A549 (cell line): ENCODE measurements around the gene NSMF. TPM values are rescaled to one million over a fixed set of nuclear protein-coding genes. Genes with fewer than 3 reads are reported as not detected.

Experiments used
- ATAC-seq, 2 experiments: fragments of 200-7000 bp in 1 of 2; fragments of >200 bp in 1 of 2; cut with Nextera tagmentation in 1 of 2; cut with Tn5 transposase in 1 of 2; 3 replicates each; pipeline versions ENCODE4 v1.8.0 to v1.9.1; 2018 to 2020; ENCODE audit warnings: mild to moderate bottlenecking in 1 of 2, moderate library complexity in 1 of 2
- CTCF ChIA-PET: fragments of 300-600 bp; sonication (Branson Sonifier 250); formaldehyde crosslinking; extraction: SDS; loops from one replicate; lab custom pipeline; 2021; ENCODE audit warnings: antibody characterized with exemption, inconsistent platforms; lab: Yijun Ruan, JAX
- POLR2A ChIA-PET: fragments of 350-600 bp; formaldehyde crosslinking; extraction: SDS; loops from one replicate; lab custom pipeline; 2021; ENCODE audit warnings: antibody characterized with exemption, inconsistent platforms; lab: Yijun Ruan, JAX
- DNase-seq, 2 experiments: peaks; one replicate each; pipeline versions ENCODE4 v3.0.0 to v3.0.0-alpha.2; 2011 to 2016; ENCODE audit warnings: low read depth in 1 of 2, low spot score in 1 of 2
- FAIRE-seq: peaks from 2 replicates; lab custom pipeline; 2011; peaks lifted over from hg19 to GRCh38; lab: Jason Lieb, UNC
- H3K27ac ChIP-seq, 2 experiments: fragments of >200 bp; sonication (Bioruptor Twin); formaldehyde crosslinking; 3 replicates each; pipeline ENCODE4 v1.5.1; 2016 to 2017
- H3K4me1 ChIP-seq: fragments of >200 bp; sonication (Bioruptor Twin); formaldehyde crosslinking; 3 replicates; pipeline ENCODE4 v1.6.1; 2016
- H3K4me2 ChIP-seq: fragments of >200 bp; sonication (Bioruptor Twin); formaldehyde crosslinking; 3 replicates; pipeline ENCODE4 v1.6.1; 2016
- H3K4me3 ChIP-seq: fragments of >200 bp; sonication (Bioruptor Twin); formaldehyde crosslinking; 3 replicates; pipeline ENCODE4 v1.5.1; 2016
- H3K9me3 ChIP-seq: fragments of >200 bp; sonication (Bioruptor Twin); formaldehyde crosslinking; 3 replicates; pipeline ENCODE4 v1.6.1; 2016
- CHD2 ChIP-seq: fragments of 150-350 bp; IDR thresholded peaks from 2 replicates; pipeline ENCODE4 v1.6.1; 2014; ENCODE audit warnings: low read length; ENCODE audit not compliant: partially characterized antibody
- EHF ChIP-seq: fragments of 250-450 bp; sonication (Bioruptor Pico); IDR thresholded peaks from 2 replicates; pipeline ENCODE4 v1.5.0; 2020; ENCODE audit warnings: mild to moderate bottlenecking
- EHMT2 ChIP-seq: fragments of 200-600 bp; sonication (generic); IDR thresholded peaks from 2 replicates; pipeline ENCODE4 v1.6.1; 2016; ENCODE audit warnings: antibody characterized with exemption, low read depth, mild to moderate bottlenecking, moderate library complexity
- EP300 ChIP-seq, 2 experiments: fragments of >200 bp; sonication (Bioruptor Twin); formaldehyde crosslinking; IDR thresholded peaks; 2 replicates in 1 of 2; 3 replicates in 1 of 2; pipeline ENCODE4 v1.6.1; 2016 to 2017
- ESRRA ChIP-seq: fragments of 150-350 bp; IDR thresholded peaks from 2 replicates; pipeline ENCODE4 v1.6.1; 2014; ENCODE audit warnings: mild to moderate bottlenecking, low read length, borderline replicate concordance
- FOSL2 ChIP-seq, 2 experiments: fragments of 450-650 bp in 1 of 2; fragments of >200 bp in 1 of 2; sonication (Bioruptor Twin) in 1 of 2; formaldehyde crosslinking; IDR thresholded peaks; 2 replicates each; pipeline versions ENCODE4 v1.5.0 to v1.6.1; 2016 to 2020; ENCODE audit warnings: mild to moderate bottlenecking in 1 of 2, moderate library complexity in 1 of 2
- FOXS1 ChIP-seq: fragments of 250-450 bp; sonication (Bioruptor Pico); IDR thresholded peaks from 2 replicates; pipeline ENCODE4 v1.5.0; 2020; ENCODE audit warnings: mild to moderate bottlenecking, moderate library complexity
- HEYL ChIP-seq: fragments of 250-450 bp; sonication (Bioruptor Pico); IDR thresholded peaks from 2 replicates; pipeline ENCODE4 v1.8.0; 2021; ENCODE audit warnings: mild to moderate bottlenecking, moderate library complexity
- HOXA7 ChIP-seq: fragments of 250-450 bp; sonication (Bioruptor Pico); IDR thresholded peaks from 2 replicates; pipeline ENCODE4 v1.5.0; 2020; ENCODE audit warnings: mild to moderate bottlenecking, moderate library complexity
- HOXB13 ChIP-seq: fragments of 250-450 bp; sonication (Bioruptor Pico); IDR thresholded peaks from 2 replicates; pipeline ENCODE4 v1.5.0; 2020; ENCODE audit warnings: low read depth, mild to moderate bottlenecking, moderate library complexity
- HOXB5 ChIP-seq: fragments of 250-450 bp; sonication (Bioruptor Pico); IDR thresholded peaks from 2 replicates; pipeline ENCODE4 v1.5.0; 2020; ENCODE audit warnings: mild to moderate bottlenecking, moderate library complexity
- JUN ChIP-seq, 2 experiments: fragments of >200 bp; sonication (Bioruptor Twin); formaldehyde crosslinking; IDR thresholded peaks; 2 replicates in 1 of 2; 3 replicates in 1 of 2; pipeline ENCODE4 v1.6.1; 2016 to 2017
- JUNB ChIP-seq: fragments of >200 bp; sonication (Bioruptor Twin); formaldehyde crosslinking; IDR thresholded peaks from 2 replicates; pipeline ENCODE4 v1.6.1; 2016
- KDM5A ChIP-seq: fragments of 200-600 bp; sonication (generic); IDR thresholded peaks from 2 replicates; pipeline ENCODE4 v1.6.1; 2016; ENCODE audit warnings: antibody characterized with exemption, mild to moderate bottlenecking
- MAZ ChIP-seq: fragments of 150-350 bp; IDR thresholded peaks from 2 replicates; pipeline ENCODE4 v1.6.1; 2014; ENCODE audit warnings: antibody characterized with exemption, low read depth, low read length, borderline replicate concordance
- NFE2L2 ChIP-seq: fragments of 150-350 bp; conservative IDR thresholded peaks from 2 replicates; pipeline ENCODE4 v1.6.1; 2014; ENCODE audit warnings: low read length
- NR3C1 ChIP-seq: fragments of >200 bp; sonication (Bioruptor Twin); formaldehyde crosslinking; IDR thresholded peaks from 3 replicates; pipeline ENCODE4 v1.6.1; 2017
- PHF8 ChIP-seq: fragments of 200-600 bp; sonication (generic); IDR thresholded peaks from 2 replicates; pipeline ENCODE4 v1.6.1; 2016; ENCODE audit warnings: low read depth, mild to moderate bottlenecking, antibody characterized with exemption, moderate library complexity, borderline replicate concordance
- POLR2AphosphoS2 ChIP-seq: conservative IDR thresholded peaks from 2 replicates; pipeline ENCODE4 v1.6.1; 2012; ENCODE audit warnings: low read length, improper control_type of control experiment, inconsistent platforms
- RCOR1 ChIP-seq: fragments of 150-350 bp; IDR thresholded peaks from 2 replicates; pipeline ENCODE4 v1.6.1; 2014; ENCODE audit warnings: antibody characterized with exemption, low read length, low read depth
- RFX5 ChIP-seq: fragments of 450-650 bp; IDR thresholded peaks from 2 replicates; pipeline ENCODE4 v1.7.1; 2014; ENCODE audit warnings: antibody characterized with exemption, mild to moderate bottlenecking, moderate library complexity
- SREBF2 ChIP-seq: fragments of 450-650 bp; IDR thresholded peaks from 2 replicates; pipeline ENCODE4 v1.6.1; 2014; ENCODE audit warnings: mild to moderate bottlenecking, moderate library complexity
- TFCP2L1 ChIP-seq: fragments of 250-450 bp; sonication (Bioruptor Pico); IDR thresholded peaks from 2 replicates; pipeline ENCODE4 v1.5.0; 2021; ENCODE audit warnings: mild to moderate bottlenecking
- USF2 ChIP-seq: fragments of 450-650 bp; IDR thresholded peaks from 2 replicates; pipeline ENCODE4 v1.6.1; 2014; ENCODE audit warnings: antibody characterized with exemption
- ZC3H11A ChIP-seq: fragments of 450-650 bp; IDR thresholded peaks from 2 replicates; pipeline ENCODE4 v1.6.1; 2014; ENCODE audit warnings: antibody characterized with exemption, mild to moderate bottlenecking
- ZNF302 ChIP-seq: fragments of 250-450 bp; sonication (Bioruptor Pico); IDR thresholded peaks from 2 replicates; pipeline ENCODE4 v1.9.0; 2021; ENCODE audit warnings: inconsistent platforms, mild to moderate bottlenecking, moderate library complexity
- WGBS: methylation state at CpG from one replicate; pipeline ENCODE4 v1.1.6; 2017; ENCODE audit errors: missing lambda C conversion rate; 5-methylcytosine and 5-hydroxymethylcytosine counted together
- polyA plus RNA-seq, 4 experiments: library from polyadenylated mRNA; depleted of rRNA in 3 of 4; stranded (reverse); fragments of >200 nt; fragmentation: RNase III in 1 of 4; extraction: RNeasy Plus Mini Kit Qiagen cat#74134 plus additional on column Dnase treatment in 1 of 4; gene quantifications; 2 replicates in 3 of 4; 3 replicates in 1 of 4; pipeline ENCODE4 v1.2.3, GENCODE V29; 2011 to 2017
- TF ChIP-seq, protein P1 (sequence below): IDR thresholded peaks from 2 replicates; pipeline ENCODE4 v1.6.1; 2012
- TF ChIP-seq, protein P2 (sequence below): IDR thresholded peaks from 2 replicates; pipeline ENCODE4 v1.6.1; 2012; ENCODE audit warnings: low read depth, borderline replicate concordance
- TF ChIP-seq, protein P3 (sequence below): fragments of 250-450 bp; sonication (Bioruptor Pico); IDR thresholded peaks from 2 replicates; pipeline ENCODE4 v1.5.0; 2021; ENCODE audit warnings: mild to moderate bottlenecking, moderate library complexity, borderline replicate concordance

The NSMF gene
- polyA plus RNA-seq, 2 of the 4 experiments (the other 2 are of a cell fraction), result 16.0 to 29.2 TPM

- Histone ChIP-seq H3K9me3 (no peaks in the 10 kb centered on the region), H3K4me1 (peaks cover 13% of the 10 kb centered on the region), H3K4me3 (no peak overlapping the region), H3K27ac (peak overlapping the region; percentile 69 to 76), H3K4me2 (peak overlapping the region; percentile 69)
- FAIRE-seq, result no peak
- ChIA-PET CTCF (interaction anchor here (1.4 to 7.4 kb wide), 4 partner anchors 9 to 23 kb away, joined by 5 to 86 read pairs (median 8); partner anchors contain the start of genes EXD3 and NOXA1), POLR2A (no interaction called here)
- WGBS, result 37% methylated on average over 21 of the region's 42 CpGs
- peak; percentile 79 to 89 for ATAC-seq
- TF ChIP-seq POLR2AphosphoS2 (no peak), FOSL2 (IDR thresholded peaks at IDR 0.05) (peak; percentile 36; the same call in 1 of the 2 replicates), FOSL2 (CRISPR knock-in tag; IDR thresholded peaks at IDR 0.05) (peak; percentile 88)
- TF ChIP-seq, protein P1, sequence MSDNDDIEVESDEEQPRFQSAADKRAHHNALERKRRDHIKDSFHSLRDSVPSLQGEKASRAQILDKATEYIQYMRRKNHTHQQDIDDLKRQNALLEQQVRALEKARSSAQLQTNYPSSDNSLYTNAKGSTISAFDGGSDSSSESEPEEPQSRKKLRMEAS, result peak; percentile 44
- peak; percentile 77 to 96 for DNase-seq
Observed at GRCh38 chr9:137435980-137436760, 23.0 kb downstream of the NSMF start.

GRCh38 chr9:137435381-137435891 is 23.7 kb downstream of the NSMF start:
- 84% methylated on average over 13 of the region's 20 CpGs for WGBS
- DNase-seq (no peak), ATAC-seq (peak in 1 of 2 experiments; percentile 7; a peak in 3 of 6 replicates), FAIRE-seq (no peak)
- H3K4me3 ChIP-seq, result no peak overlapping the region
- H3K4me2 ChIP-seq, result peak overlapping the region; percentile 69
- no peaks in the 10 kb centered on the region for H3K9me3 ChIP-seq
- CTCF ChIA-PET, result interaction anchor here (0.6 to 7.4 kb wide), 4 partner anchors 10 to 139 kb away, joined by 3 to 86 read pairs (median 4); partner anchors contain the start of genes EXD3 and NOXA1
- H3K27ac ChIP-seq, result peak overlapping the region; percentile 69 to 76
- H3K4me1 ChIP-seq, result peaks cover 16% of the 10 kb centered on the region
- POLR2A ChIA-PET, result no interaction called here
- TF ChIP-seq ZC3H11A (no peak), EHF (no peak), RFX5 (no peak), MAZ (no peak), HOXA7 (CRISPR knock-in tag) (no peak), ESRRA (no peak), JUN (IDR thresholded peaks at IDR 0.05) (no peak), EHMT2 (no peak), PHF8 (no peak), JUNB (no peak), USF2 (no peak), HEYL (CRISPR knock-in tag) (no peak), NR3C1 (no peak), SREBF2 (no peak)

DNA sequence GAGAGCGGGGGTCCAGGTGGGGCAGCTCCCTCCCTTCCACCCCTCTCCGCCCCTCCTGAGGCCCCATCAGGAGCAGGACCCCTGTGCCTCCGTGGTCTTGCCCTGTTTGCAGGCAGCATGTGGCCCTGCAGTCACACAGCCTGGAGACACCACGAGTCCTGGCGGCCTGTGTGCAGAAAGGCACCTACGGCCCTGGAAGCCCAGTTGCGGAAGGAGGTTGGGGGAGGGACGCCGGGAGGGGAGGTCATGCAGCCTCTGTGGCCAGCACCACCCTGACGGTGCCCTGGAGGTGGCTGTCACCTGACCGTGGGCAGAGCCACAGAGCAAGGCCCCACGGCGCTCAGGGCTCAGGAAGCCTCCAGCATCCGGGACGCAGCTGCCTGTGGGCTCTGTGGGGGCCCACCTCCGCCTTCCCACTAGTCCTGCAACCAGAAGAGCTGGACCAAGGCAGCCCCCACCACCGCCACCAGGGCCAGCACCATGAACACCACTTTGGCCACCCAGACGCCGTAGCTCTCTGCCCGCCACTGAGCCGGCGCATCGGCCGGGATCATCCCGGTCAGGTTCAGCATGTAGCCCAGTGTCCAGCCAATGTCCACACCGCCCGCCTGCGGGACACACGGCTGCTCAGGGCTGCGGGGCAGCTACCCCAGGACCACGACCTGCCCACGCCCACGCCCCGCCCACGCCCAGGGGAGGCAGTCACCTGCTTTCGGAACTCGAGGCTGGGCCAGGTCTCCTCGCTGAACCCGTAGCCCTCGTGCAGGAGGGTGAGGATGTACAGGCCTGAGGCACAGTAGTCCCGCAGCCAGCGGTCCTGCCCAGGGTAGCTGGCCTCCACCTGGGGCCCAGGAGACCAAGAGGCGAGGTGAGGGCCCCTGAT is 24.4 kb downstream of the NSMF start:
- H3K9me3 ChIP-seq, result no peaks in the 10 kb centered on the region
- no peak overlapping the region for H3K4me2 ChIP-seq
- no peak overlapping the region for H3K4me3 ChIP-seq
- WGBS, result 88% methylated on average over 18 of the region's 43 CpGs
- ChIA-PET POLR2A (no interaction called here), CTCF (interaction anchor here (0.6 to 7.4 kb wide), 4 partner anchors 11 to 138 kb away, joined by 3 to 86 read pairs (median 4); partner anchors contain the start of genes EXD3 and NOXA1)
- no peak overlapping the region for H3K27ac ChIP-seq
- DNase-seq (no peak), ATAC-seq (no peak), FAIRE-seq (no peak)
- H3K4me1 ChIP-seq, result peaks cover 23% of the 10 kb centered on the region
- TF ChIP-seq NFE2L2 (no peak), HOXB5 (CRISPR knock-in tag) (no peak), SREBF2 (no peak), KDM5A (no peak), TFCP2L1 (CRISPR knock-in tag) (no peak), RCOR1 (no peak), RFX5 (no peak), EP300 (IDR thresholded peaks at IDR 0.05) (no peak), CHD2 (no peak), HOXB13 (CRISPR knock-in tag) (no peak), HEYL (CRISPR knock-in tag) (no peak), FOXS1 (CRISPR knock-in tag) (no peak), ZNF302 (no peak)
- TF ChIP-seq, protein P2, sequence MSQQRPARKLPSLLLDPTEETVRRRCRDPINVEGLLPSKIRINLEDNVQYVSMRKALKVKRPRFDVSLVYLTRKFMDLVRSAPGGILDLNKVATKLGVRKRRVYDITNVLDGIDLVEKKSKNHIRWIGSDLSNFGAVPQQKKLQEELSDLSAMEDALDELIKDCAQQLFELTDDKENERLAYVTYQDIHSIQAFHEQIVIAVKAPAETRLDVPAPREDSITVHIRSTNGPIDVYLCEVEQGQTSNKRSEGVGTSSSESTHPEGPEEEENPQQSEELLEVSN, result no peak
- TF ChIP-seq, protein P3, sequence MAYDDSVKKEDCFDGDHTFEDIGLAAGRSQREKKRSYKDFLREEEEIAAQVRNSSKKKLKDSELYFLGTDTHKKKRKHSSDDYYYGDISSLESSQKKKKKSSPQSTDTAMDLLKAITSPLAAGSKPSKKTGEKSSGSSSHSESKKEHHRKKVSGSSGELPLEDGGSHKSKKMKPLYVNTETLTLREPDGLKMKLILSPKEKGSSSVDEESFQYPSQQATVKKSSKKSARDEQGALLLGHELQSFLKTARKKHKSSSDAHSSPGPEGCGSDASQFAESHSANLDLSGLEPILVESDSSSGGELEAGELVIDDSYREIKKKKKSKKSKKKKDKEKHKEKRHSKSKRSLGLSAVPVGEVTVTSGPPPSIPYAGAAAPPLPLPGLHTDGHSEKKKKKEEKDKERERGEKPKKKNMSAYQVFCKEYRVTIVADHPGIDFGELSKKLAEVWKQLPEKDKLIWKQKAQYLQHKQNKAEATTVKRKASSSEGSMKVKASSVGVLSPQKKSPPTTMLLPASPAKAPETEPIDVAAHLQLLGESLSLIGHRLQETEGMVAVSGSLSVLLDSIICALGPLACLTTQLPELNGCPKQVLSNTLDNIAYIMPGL (CRISPR knock-in tag), result no peak
